ENCODE data around the gene RPTOR.
"Not testable (repeated sequence)": the region's sequence is repeated elsewhere in the genome, so short reads cannot be mapped to it uniquely, and the experiment has no call there.

RPTOR gene

DNA sequence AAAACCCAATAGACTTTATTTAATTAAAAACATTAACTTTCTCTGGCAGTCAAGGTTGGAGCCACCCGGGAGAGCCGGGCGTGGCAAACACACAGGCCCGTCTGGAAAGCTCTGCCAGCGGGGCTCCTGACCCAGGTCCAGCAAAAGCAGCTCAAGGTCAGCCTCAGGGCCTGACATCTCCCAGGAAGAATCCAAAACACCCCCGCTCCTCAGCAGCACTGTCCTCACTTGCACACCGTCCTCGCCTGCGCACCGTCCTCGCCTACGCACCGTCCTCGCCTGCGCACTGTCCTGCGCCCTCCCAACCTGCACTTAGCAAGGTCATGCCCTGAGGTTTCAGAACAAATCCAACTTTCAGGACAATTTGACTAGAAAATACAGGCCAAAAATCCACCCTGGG lies 31.4 kb upstream of the RPTOR start:
- no peak for DNase-seq

- no peak for DNase-seq
These were observed 30.7 kb upstream of the RPTOR start for GRCh38 chr17:80513892-80514291.

DNA sequence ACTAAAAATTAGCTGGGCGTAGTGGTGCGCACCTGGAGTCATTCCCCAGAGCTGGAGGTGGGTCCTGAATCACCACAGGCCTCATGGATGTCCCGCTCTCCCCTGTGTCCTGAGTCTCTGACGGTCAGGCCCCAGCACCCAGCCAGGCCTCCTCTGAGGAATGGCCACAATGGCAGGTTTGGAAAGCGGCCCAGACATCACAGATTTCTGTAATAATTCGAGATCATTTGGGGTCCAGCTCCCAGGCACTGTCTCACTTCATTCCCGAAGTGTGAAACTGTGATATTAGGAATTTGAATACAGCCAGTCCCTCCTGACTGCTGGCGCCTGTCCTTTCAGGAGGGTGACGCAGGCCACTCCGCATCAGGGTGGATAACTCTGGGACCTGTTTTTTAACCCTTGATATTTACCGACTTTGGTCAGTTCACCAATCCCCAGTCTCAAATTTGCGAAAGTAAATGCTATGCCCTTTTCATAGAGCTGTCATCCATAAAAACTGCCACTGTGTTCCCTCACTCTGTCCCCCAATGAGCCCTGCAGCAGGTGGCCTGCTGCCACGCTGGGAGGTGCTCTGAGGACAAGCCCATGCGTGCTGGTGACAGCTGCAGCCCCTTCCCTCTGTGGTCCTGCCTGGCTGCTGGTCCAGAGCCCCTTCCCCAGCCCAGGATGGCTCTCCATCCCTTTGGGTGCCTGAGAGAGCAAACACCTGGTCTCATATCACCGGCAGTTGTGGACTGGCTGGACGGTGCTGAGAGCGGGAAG lies 28.3 kb upstream of the RPTOR start:
- DNase-seq = no peak

GRCh38 chr17:80517641-80518040 lies 27.0 kb upstream of the RPTOR start:
- no peak for DNase-seq

DNA sequence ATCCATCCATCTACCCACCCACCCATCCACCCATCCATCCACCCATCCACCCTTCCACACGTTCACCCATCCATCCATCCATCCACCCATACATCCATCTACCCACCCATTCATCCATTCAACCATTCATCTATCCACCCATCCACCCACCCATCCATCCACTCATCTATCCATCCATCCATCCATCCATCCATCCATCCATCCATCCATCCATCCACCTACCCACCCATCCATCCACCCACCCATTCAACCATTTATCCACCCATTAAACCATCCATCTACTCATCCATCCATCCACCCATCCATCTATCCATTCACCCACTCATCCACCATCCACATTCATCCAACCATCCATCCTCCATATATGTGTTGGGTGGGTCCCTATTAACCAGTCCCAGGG lies 26.2 kb upstream of the RPTOR start:
- no peak for DNase-seq

GRCh38 chr17:80519091-80519781 lies 25.4 kb upstream of the RPTOR start:
- no peak for DNase-seq

DNA sequence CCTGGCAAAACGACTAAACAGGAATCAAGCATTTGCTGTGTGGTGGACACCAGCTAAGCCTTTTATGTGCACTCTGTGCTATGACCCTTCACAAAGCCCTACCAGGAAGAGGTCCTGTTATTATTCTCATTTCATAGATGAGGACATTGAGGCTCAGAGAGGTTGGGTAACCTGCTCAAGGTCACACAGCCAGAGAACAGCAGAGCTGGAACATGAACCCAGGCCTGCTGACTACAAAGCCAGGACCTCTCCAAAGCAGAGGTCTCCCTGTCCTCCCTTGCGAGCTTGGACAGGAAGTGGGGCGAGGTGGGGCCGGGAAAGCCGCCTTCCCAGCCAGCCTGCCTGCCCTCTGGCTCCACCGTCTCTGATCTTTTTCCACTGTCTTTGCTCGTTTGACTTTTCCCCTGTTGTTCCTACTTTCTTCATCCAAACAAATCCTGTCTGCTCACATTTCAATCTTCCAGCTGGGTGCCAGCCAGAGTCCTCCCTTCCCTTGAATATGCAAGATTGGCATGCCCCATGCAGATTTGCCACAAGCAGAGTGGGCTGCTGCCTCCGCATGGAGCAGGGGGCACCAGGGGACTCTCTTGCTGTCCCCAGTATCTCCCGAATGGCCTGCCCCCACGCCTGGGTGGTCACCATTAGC lies 23.7 kb upstream of the RPTOR start:
- no peak for DNase-seq

GRCh38 chr17:80523054-80523744 lies 21.4 kb upstream of the RPTOR start:
- DNase-seq = no peak

DNA sequence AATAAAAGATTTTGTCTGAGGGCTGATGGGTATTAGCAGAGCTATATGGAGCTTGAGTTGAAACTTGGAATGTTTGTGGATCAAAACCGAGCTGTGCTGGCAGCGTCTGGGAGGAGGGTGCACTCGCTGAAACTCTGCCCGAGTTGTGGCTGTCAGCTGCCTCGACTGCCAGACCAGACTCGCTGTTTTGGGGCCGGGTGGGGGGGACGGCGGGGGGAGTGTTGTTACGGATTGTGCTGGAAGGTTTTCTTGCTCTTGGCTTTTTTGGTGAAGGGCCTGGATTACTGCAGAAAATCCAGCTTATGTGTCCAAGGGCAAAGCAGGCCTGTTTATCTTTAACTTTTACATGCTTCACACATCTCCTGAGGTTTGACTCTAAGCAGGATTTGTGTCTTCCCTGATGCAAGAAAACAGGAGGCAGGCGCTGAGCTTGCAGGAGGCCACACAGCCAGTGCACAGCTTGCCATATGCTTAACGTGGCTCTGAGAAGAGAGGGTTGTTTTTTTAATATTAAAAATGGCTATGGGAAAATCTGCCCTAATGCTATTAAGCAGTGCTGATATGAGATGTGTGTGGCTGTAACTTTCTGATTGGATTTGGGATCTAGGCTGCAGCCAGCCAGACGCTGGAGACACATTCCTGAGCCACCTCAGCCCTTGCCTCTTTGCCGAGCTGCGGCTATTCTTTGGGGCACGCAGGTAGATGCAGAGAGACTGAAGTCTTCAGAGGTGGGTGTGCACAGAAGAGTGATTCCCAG lies 20.5 kb upstream of the RPTOR start:
- DNase-seq = no peak

DNA sequence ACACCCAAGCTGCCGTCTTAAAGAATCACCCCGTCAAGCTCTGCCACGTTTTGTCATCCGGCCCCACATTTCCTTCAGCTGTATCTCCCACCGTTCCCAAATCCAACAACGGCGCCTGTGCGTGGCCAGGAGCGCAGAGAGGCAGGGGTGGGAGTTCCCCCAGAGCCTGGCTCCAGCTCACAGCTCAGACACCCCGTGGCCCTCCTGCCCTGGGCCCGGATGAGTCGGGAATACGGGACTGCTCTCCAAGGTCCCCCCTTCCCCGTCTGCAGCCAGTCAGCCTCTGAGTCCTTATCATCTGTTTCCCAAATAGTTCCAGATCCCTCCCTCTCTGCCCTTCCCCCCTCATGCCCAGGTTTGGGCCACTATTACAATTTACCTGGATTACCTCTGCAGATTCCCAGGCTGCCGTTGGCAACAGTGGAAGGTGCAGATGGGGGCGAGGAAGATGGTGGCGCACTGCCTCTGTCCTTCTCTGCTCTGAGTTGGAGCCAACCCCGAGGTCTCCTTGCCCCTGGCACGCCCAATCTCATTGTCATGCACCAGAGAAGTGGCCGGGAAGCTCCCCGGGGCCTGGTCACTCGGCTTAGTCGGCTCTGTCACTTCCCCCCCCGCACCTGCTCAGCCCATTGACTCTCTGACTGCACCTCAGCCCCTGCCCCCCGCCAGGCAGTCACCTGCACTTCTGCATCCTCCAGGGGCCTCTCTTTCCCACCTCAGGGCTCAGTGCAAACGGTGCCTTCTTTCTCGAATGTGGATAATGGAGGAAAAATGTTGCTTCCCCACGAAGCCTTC lies 18.3 kb upstream of the RPTOR start:
- DNase-seq = no peak

- no peak for DNase-seq
These were observed 17.5 kb upstream of the RPTOR start for GRCh38 chr17:80527016-80527645.

DNA sequence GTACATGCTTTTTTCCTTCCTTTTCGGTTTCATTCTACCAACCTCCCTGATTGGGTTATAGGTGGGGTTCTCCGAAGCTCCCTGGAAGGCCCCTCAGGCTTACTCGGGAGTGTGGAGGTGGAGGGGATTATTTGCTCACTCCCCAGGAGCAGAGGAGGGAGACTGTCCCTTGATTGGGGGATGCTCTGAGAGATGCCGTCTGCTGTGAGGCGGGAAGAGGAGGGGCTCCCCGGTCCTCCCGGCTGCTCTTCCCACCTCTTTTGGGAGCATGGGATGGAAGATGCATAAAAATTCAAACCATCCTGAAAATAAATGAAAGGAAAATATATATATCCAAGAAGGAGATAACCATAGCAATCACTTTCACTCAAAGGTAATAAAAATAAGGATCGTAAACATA lies 16.1 kb upstream of the RPTOR start:
- DNase-seq = no peak

GRCh38 chr17:80529104-80529903 lies 15.3 kb upstream of the RPTOR start:
- no peak for DNase-seq

GRCh38 chr17:80529904-80530292 lies 14.7 kb upstream of the RPTOR start:
- DNase-seq = no peak

DNA sequence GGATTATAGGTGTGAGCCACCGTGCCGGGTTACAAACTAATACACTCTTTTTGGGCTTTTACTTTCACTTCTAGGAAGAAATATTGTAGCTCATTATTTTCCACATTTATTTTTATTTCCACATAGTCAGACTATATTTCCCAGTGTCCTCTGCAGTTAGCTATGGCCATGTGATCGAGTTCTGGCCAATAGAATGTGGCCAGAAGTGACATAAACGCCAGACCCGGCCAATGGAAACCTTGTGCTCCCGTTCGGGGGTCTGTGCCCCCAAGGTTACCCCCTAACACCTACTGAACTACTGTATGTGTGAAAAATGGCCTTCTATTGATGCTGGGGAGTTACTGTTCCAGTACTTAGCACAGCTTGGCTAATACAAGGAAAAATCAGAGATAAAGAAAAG lies 13.2 kb upstream of the RPTOR start:
- no peak for DNase-seq

GRCh38 chr17:80537386-80537785 lies 7.3 kb upstream of the RPTOR start:
- not testable (repeated sequence) for DNase-seq

GRCh38 chr17:80538484-80538883 lies 6.2 kb upstream of the RPTOR start:
- DNase-seq = no peak

GRCh38 chr17:80539022-80539641 lies 5.5 kb upstream of the RPTOR start:
- no peak for DNase-seq

DNA sequence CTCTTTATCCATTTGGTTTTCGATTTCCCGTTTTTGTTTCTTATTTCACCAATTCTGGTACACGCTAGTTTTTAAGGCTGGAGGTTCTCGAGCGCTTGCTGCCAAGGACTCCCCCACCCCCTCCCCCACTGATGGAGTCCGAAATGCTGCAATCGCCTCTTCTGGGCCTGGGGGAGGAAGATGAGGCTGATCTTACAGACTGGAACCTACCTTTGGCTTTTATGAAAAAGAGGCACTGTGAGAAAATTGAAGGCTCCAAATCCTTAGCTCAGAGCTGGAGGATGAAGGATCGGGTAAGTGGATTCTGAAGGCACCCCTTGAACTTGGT lies 825 bp downstream of the RPTOR start:
- no peak for DNase-seq

DNA sequence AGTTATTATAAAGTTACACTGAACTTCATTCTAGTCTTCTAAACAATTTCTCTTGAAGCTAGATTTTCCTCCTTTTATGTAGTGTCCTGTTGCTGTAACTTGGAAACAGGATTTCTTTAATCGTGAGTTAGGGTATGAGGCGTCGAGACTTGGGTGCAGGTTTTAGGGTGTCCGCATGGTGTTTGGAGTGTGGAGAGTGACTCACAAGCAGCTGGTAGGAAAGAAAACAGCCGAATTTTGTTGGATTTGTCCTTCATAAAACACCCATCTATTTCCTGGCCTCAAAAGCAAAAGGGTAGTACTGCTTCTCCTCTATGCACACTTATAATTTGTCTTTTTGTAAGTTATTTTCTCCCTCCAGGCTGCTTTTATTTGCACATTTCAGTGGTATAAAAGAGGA lies 1.6 kb downstream of the RPTOR start:
- DNase-seq = no peak

Measured in DMS 273 treated with DMSO at 0.1 percent for 48 hours (cell line).